ENCODE data around the gene MTCH2.

MTCH2 gene

DNA sequence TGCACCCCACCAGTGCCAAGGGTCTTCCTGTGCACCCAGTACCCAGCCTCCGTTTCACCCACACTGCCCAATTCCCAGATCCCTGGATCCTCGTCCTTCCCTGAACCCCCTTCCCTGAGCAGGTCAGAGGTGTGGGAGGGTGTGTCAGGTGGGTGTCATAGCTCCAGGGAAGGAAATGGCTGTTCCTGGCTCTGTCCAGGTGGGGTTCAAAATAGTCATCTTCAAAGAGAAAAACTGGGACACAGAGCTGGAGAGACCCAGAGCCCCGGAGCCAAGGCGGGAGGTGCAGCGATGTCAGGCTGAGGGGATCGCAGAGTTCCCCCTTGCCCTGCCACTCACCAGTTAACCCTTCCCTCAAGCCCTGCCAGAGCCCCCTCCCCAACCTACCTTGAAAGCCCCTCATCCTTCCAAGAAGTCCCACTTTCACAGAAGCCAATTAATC lies 48.8 kb downstream of the MTCH2 start:
- intact Hi-C loops (cut with DNase I) = no loop called here
- peak in 1 of 10 donors; percentile 70 for DNase-seq

DNA sequence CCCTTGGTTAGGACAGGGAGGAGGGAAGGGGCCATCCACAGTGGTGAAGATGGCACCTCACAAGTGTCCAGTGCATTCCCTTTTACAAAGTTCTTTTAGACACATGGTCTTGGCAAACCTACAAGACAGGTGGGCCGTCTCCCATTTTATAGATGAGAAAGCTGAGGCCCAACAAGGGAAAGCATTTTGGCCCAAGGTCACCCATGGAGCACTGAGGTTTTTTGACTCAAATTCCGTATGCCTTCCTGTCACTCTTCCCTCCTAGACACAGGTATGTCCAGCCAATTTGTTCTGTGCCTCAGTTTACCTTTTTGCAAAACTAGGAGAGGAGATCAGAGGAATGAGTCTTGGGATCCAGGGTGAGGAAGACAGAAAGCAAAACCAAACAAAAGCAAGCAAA lies 49.4 kb downstream of the MTCH2 start:
- no peak for DNase-seq
- intact Hi-C loops (cut with DNase I) = no loop called here

DNA sequence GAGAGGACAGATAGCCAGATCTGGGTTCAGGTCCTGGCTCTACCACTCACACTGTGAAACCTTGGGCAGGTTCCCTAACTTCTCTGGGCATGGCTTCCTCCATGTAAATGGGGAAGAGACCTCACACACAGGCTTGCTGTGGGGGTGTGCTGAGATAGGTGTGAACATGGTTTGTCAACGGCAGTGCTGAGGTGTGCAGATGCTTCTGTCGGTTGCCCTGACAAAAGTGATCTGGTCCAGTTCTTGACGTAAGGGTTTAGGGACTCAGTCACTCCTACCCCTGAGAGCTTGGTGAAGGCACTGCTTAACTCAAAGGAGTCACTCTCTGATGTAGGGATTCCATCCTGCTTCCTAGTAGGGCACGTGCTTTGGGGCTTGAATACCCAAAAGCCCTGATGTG lies 50.1 kb downstream of the MTCH2 start:
- peak in 2 of 10 donors; percentile 23 to 66 for DNase-seq
- intact Hi-C loops (cut with DNase I) = no loop called here

DNA sequence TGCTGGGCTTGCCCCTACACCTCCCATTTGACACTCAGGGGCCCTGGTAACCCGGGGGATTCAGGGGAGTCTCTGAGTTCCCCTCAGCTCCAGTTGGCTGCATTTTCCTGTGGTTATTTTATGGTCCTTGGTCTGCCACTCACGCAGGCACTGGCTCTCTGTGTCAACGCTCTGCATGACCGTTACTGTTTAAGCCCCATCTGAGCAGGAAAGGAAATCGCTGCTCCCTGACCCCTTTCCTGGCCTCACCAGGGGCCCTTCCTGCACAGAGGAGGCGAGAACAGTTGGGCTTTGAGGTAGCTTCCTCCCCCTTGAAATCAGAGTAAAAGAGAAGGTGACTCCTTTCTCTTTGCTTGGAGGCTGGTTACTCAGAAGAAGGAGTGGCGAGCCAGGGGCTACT lies 50.6 kb downstream of the MTCH2 start:
- intact Hi-C loops (cut with DNase I) = no loop called here

DNA sequence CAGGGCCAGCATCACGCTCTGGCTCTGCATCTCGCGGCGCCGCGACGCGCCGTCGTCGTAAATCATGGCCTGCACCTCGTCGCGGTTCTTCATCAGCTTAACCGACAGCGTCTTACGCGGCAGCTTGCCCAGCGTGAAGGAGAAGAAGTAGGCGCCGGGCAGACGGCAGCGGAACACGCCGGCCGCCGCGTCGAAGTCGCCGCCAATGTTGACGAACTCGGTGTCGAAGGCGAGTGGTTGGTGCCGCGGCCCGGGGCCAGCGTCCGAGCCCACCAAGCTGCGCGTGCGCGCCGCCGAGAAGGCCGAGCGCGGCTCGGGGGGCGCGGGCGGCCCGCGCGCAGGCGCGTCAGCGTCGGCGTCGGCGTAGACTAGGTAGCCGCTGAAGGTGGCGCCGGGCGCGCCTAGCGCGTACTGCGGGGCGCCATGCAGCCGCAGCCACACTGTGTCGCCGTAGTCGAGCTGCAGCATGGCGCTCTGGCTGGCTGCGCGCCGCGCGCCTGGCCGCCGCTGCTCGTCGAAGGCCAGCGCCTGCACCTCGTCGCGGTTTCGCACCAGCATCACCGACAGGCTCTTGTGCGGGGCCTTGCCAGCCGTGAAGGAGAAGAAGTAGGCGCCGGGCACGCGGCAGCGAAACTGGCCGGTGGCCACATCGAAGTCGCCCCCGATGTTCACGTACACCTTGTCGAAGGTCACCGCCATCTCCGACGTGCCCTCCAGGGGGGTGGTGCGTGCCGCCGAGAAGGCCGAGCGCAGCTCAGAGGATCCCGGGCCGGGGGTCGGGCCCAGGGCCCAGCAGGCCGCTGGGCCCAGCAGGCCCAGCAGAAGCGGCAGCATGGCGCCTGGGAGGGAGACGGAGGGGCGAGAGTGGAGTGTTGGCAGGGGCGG lies 52.1 kb downstream of the MTCH2 start:
- DNase-seq = peak in 1 of 10 donors; percentile 59
- intact Hi-C loops (cut with DNase I) = no loop called here

More for the DNA sequence above, 50.6 kb downstream of the MTCH2 start:
- DNase-seq = no peak

DNA sequence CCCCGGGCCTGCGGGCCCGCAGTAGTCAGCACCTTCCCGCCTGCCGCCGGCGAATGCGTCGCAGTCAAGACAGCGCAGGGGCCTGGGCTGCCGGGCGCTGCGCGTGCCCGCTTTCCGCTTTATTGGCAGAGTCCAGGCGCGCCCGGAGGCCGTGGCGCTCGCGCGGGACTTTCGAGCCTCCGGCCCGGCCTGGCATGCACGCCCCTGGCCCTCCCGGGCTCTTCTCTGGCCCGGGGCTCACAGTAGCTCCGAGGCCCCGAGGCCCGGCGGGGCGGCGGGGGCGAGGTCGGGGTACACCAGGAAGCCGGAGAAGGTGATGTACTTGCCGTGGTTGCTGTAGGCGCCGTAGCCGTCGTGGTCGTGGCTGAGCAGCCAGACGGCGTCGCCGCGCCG lies 52.8 kb downstream of the MTCH2 start:
- DNase-seq = peak in 1 of 10 donors; percentile 67
- intact Hi-C loops (cut with DNase I) = no loop called here

DNA sequence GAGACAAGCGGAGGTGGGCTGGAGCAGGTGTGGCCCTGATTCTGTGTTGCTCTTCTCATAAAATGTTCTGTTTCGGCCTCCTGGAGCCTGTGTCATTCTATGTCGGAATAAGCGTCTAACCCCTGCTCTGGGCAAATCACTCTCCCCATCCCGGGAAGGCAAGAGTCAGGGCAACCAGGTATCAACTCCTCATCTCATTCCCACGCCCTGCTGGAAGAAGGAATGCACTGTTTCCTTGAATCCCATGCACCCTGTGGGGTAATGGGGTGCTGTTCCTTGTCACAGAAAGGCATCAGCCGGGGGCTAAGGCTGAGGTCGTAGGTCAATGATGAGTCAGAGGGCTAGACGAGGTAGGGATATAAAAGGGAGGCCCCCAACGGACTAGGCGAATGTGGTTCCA lies 53.2 kb downstream of the MTCH2 start:
- peak in 1 of 10 donors; percentile 20 for DNase-seq
- intact Hi-C loops (cut with DNase I) = no loop called here

DNA sequence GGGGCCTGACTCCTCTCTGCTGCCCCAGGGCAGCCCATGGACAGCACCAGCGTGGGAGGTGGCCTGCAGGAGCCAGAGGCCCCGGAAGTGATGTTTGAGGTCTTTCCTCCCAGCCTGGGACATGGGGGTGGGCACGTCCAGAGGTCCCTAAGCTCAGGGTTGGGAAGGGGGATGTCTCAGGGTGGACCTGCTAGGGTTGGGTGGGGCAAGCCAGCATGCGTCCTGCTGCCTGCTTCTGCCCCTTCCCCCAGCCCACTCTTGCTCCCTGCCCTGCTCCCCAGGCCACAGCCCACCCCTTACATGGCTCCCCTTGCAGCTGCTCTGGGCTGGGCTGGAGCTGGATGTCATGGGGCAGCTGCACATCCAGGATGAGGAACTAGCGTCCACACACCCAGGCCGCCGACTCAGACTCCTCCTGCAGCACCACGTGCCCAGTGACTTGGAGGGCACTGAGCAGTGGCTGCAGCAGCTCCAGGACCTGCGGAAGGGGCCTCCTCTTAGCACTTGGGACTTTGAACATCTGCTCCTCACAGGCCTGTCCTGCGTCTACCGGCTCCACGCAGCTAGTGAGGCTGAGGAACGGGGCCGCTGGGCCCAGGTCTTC lies 54.5 kb downstream of the MTCH2 start:
- intact Hi-C loops (cut with DNase I) = no loop called here
- DNase-seq = peak in 4 of 10 donors; percentile 50 to 92 (median 65)

DNA sequence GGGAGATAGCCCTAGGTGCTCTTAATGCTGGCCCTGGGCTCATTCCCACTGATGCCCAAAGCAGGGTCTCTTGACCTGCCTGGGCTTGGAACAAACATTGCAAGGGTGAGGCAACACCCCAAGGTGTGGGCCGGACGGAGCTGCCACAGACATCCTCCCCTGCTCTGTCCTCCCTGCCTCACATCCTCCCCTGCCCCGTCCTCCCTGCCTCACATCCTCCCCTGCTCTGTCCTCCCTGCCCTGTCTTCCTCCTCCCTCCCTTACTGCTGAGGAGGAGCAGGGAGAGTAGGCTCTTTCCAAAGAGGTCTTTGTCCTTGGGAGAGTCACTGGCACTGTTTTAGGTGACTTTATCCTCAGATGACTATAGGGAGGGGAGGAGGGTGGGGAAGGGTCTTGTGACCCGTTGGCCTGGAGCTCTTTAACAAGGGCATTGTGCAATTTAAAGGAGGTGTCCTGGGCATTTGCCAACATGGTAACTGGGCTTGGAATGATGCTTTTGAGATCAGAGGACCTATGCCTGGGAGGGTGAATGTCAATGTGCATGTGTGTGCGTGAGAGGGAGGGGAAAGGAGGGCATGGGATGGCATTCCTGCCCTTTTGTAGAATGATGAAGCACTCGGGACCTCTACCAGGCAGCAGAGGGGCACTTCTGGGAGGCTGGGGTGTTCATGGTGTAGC lies 55.2 kb downstream of the MTCH2 start:
- intact Hi-C loops (cut with DNase I) = no loop called here
- DNase-seq = peak in 1 of 10 donors; percentile 37

DNA sequence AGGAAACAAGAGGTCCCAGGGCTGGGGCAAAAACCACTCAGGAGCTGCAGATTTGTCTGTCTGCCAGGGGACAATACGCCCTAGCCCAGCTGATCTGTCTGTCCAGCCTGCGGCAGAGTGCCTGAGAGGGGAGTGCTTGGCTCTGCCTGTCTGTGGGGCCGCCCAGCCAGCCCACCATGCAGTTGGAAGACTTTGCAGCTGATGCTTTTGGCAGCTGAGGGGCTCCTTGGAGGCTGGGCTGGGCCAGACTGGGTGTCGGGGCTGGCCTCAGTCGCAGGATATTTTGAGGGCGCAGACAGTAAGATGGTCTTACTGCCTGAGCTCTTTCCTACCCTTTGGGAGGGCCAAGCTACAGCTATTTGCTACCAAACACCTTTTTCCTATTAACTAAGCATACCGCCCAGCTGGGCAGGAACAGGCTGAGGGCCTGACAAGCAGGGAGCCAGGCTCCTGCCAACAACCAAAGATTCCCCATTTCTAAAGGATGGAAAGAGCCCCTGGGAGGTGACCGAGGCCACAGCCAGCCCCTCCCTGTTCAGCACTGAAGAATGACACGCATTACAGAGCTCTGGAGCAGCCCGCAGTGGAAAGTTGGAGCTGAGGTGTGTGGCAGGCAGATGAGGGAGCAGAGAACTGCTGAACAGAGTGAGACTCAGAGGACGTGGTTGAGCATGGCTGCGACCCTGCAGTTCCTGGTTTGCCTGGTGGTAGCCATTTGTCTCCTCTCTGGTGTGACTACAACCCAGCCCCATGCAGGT lies 56.1 kb downstream of the MTCH2 start, which contains the start of gene FAM180B:
TSS of gene FAM180B (plus strand) at position 581 of the 758 bp plus-strand sequence. CDS start at position 672, 91 bp downstream.
- intact Hi-C loops (cut with DNase I) = no loop called here
- DNase-seq = peak in 1 of 10 donors; percentile 72

DNA sequence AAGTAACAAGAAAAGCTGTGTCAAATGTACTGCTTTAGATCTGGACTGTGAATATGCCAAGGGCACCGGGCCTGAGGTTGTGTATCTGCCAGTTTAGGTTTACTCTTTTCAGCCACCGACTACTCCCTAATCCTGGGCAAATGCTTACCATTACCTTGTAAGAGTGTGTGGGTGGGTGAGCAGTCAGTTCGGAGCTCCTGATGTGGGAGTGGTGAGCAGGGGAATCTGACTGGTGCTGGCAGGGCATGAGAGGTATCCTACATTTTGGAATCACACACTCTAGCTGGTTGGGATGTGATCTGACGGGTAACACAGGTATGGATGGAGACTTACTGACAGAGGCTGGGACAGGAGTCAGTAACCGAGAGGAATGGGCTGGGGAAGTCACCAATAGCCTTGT lies 58.5 kb downstream of the MTCH2 start:
- DNase-seq = peak in 1 of 10 donors; percentile 75
- intact Hi-C loops (cut with DNase I) = no loop called here

DNA sequence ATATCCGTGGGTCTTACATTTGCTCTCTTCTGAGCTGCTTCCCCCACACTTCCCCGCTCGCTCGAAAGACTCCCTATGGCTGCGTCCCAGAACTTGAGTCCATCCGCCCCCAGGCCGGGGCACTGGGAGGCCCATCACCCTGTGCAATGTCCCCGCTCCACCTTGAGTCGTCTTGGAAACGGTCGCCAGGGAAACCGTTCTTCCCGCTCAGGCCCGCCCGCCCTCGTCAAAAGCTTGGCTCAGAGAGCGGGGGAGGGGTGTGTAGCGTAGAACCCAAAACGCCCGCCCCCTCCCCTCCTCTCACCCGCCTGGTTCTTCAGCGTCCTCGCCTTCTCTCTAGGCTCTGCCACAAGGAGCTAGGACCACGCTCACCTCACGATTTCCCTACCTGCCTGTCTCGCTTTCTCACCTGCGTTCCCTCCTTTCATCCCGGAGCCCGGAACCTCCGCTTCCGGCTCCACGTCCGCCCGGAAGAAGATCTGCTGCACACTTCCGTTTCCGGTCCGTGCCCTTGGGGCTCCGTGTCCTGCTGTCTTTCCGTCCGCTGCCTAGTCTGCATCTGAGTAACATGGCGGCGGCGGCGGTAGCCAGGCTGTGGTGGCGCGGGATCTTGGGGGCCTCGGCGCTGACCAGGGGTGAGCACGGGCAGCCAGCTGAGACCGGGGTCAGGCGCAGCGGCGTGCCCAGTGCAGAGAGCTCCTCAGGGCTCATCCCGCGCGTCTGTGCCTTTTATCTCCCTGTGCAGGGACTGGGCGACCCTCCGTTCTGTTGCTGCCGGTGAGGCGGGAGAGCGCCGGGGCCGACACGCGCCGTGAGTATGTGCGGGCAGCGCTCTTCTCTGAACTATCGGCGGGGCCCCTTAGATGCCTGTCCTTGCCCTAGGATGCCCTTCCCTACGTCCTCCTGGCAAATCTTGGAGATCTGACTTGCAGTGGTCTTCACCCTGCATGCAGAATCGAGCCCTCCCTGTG lies 63.5 kb downstream of the MTCH2 start, which contains the start of the genes KBTBD4 and NDUFS3:
TSS of gene KBTBD4 (minus strand) at position 447 of the 971 bp plus-strand sequence. CDS start at position 428, 19 bp downstream.
TSS of gene NDUFS3 (plus strand) at position 551 of the 971 bp plus-strand sequence. CDS start at position 569, 18 bp downstream.
- intact Hi-C loops (cut with DNase I) = loop anchor here (1.0 to 10.0 kb wide), 3 partner anchors 26 to 154 kb away; partner anchors contain the start of genes CELF1, MTCH2 and PSMC3
- DNase-seq = peak; percentile 86 to 98 (median 90)

DNA sequence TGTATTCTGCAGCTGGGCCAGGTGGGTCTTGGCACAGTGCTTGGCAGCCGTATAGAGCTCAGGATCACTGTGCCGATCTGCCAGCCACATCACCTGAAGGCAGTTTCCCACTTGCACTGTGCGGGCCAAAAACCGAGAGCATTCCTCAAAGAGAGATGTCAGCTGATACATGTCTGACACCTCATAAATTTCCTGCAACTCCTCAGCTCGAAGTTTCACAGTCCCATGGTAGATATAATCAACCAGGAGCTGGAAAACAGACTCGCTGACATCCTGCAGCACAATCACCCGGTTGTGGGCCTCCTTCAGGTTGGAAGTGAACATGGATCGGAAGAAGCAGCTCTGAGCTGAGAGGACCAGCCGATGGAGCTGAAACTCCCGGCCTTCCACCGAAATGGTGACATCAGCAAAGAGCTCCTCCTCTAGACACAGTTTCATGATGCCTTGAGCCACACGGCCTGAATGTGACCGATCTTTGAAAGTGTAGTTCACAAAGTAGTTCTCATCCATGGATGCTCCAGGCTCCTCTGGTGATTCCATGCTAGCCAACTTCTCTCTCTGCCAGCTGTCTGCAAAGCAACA lies 64.8 kb downstream of the MTCH2 start:
- intact Hi-C loops (cut with DNase I) = loop anchor here (1.0 to 10.0 kb wide), 3 partner anchors 24 to 153 kb away; partner anchors contain the start of genes CELF1, MTCH2 and PSMC3
- peak in 2 of 10 donors; percentile 66 to 68 for DNase-seq

DNA sequence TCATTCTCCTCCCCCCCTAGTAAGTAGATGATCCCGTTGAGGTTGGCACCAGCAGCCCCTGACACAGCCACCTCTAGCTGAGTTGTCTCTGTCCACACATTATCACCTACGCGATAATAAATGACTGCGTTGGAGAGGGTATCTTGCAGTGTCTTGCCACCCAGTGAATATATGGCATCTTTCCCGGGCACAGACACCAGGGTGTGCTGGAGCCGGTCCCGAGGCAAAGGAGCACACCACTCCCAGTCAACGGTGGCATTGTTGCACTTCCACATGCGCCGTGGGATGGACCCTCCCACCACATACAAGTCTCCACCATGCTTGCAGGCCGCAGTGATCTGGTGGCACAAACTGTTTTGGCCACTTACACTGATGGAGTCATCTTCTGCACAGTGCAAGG lies 69.0 kb downstream of the MTCH2 start:
- intact Hi-C loops (cut with DNase I) = loop anchor here (10.0 kb wide), 1 partner anchor 149 kb away; the partner anchor contains the start of gene PSMC3
- peak in 7 of 10 donors; percentile 41 to 93 (median 59) for DNase-seq

DNA sequence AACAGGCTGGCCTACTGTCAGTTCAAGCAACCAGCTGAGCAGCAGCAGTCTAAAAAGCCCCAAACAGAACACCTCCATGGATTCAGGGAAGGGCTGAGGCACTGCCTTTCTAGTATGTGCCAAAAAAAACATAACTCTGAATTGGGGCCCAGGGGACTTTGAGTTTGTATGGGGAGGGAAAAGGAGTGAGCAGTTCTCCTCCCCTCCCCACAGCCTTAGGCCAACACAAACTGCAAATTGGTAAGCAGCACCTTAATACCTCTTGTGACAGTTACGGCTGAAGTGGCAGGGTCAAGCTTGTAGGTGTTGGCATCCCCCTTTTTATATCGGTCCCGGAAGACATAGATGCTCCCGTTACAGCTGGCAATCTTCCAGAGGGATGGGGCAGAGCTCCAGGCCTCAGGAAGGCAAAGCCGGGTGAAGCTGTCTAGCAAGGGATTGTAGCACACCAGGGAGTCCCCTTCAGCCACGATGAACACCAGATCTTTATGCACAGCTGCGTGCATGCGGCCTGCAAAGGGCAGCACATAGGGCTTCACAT lies 69.6 kb downstream of the MTCH2 start:
- peak in 3 of 10 donors; percentile 17 to 33 (median 33) for DNase-seq
- intact Hi-C loops (cut with DNase I) = loop anchor here (10.0 kb wide), 1 partner anchor 148 kb away; the partner anchor contains the start of gene PSMC3

DNA sequence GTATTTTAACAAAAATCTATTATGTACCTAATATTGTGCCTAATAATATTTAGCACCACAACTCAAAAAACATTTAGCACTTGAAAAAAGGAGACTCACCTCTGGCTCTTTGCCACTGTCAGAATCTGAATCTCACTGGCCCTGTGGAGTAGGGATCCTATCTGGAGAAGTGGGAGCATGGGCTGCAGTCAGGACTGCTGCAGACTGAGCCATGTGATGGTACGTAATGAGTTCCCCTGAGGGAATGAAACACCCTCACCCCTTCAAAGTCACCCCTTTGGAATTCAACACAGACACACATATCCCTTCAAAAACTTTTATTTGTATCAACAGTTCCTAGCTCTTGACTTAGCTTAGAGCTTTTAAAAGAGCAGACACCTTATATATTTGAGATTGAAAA lies 70.5 kb downstream of the MTCH2 start:
- peak in 1 of 10 donors; percentile 4 for DNase-seq

DNA sequence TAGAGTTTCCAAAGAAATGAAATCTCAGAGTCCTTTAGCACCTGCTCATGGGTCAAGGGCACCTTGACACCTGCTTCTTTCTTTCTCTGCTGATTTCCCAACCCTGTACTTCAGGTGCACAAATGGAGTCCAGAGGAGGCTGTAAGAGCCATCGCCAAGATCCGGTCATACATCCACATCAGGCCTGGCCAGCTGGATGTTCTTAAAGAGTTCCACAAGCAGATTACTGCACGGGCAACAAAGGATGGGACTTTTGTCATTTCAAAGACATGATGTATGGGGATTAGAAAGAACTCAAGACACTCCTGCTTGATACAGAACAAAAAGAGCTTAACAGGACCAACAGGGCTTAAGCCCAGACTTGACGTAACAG lies 71.0 kb downstream of the MTCH2 start:
- peak in 1 of 10 donors; percentile 32 for DNase-seq
- intact Hi-C loops (cut with DNase I) = loop anchor here (10.0 kb wide), 1 partner anchor 147 kb away; the partner anchor contains the start of gene PSMC3

More for the DNA sequence above, 70.5 kb downstream of the MTCH2 start:
- intact Hi-C loops (cut with DNase I) = loop anchor here (10.0 kb wide), 1 partner anchor 147 kb away; the partner anchor contains the start of gene PSMC3
